Body of pancreas (tissue), 4 donors: ENCODE data around the gene ARID1B.

Source experiments
- POLR2A ChIP-seq, 3 donors: fragments of 450-650 bp; IDR thresholded peaks; one replicate each; pipeline ENCODE4 v1.6.1; 2016; ENCODE audit warnings: antibody characterized with exemption in 3 of 3, mild to moderate bottlenecking in 2 of 3
- TF ChIP-seq, protein P1 (sequence below), 7 experiments: fragments of 450-650 bp in 4 of 7; fragments of 200-600 bp in 3 of 7; sonication (generic) in 3 of 7; IDR thresholded peaks; one replicate each; pipeline ENCODE4 v1.5.1; 2016 to 2019; ENCODE audit warnings: antibody characterized with exemption in 7 of 7

- TF ChIP-seq, protein P1, sequence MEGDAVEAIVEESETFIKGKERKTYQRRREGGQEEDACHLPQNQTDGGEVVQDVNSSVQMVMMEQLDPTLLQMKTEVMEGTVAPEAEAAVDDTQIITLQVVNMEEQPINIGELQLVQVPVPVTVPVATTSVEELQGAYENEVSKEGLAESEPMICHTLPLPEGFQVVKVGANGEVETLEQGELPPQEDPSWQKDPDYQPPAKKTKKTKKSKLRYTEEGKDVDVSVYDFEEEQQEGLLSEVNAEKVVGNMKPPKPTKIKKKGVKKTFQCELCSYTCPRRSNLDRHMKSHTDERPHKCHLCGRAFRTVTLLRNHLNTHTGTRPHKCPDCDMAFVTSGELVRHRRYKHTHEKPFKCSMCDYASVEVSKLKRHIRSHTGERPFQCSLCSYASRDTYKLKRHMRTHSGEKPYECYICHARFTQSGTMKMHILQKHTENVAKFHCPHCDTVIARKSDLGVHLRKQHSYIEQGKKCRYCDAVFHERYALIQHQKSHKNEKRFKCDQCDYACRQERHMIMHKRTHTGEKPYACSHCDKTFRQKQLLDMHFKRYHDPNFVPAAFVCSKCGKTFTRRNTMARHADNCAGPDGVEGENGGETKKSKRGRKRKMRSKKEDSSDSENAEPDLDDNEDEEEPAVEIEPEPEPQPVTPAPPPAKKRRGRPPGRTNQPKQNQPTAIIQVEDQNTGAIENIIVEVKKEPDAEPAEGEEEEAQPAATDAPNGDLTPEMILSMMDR (IDR thresholded peaks at IDR 0.05) = no peak
- TF ChIP-seq POLR2A (IDR thresholded peaks at IDR 0.05) = no peak
These were observed 312.1 kb downstream of the ARID1B start for GRCh38 chr6:157089258-157089657.
